Activated B cell treated with CpG ODN at 0.5 μM for 24 hours (primary cell): ENCODE results near the gene GPR107. TPM values are rescaled to one million over a fixed set of nuclear protein-coding genes. Genes with fewer than 3 reads are reported as not detected.

ENCODE experiments used
- ATAC-seq: fragments of 200-7000 bp; cut with Tn5 transposase; one replicate; pipeline ENCODE4 v1.10.0; 2021; ENCODE audit warnings: low read depth, mild to moderate bottlenecking, moderate library complexity
- CTCF ChIA-PET: fragments of 350-600 bp; sonication (Branson Sonifier 250); formaldehyde crosslinking; loops from one replicate; lab custom pipeline; 2021; ENCODE audit warnings: antibody characterized with exemption; lab: Charles Lee
- POLR2A ChIA-PET: fragments of 350-600 bp; sonication (Branson Sonifier 250); formaldehyde crosslinking; loops from one replicate; lab custom pipeline; 2021; ENCODE audit warnings: antibody characterized with exemption; lab: Charles Lee
- DNase-seq: peaks from one replicate; pipeline ENCODE4 v3.0.0; 2022
- H3K27ac Mint-ChIP-seq: one replicate; pipeline ENCODE4 v1.8.0; 2020; ENCODE audit warnings: mixed read lengths
- H3K27me3 Mint-ChIP-seq: one replicate; pipeline ENCODE4 v1.8.0; 2021; ENCODE audit warnings: mixed read lengths
- H3K36me3 Mint-ChIP-seq: one replicate; pipeline ENCODE4 v1.8.0; 2021; ENCODE audit warnings: low read depth, mixed read lengths
- H3K4me1 Mint-ChIP-seq: one replicate; pipeline ENCODE4 v1.8.0; 2021; ENCODE audit warnings: mixed read lengths
- H3K4me3 Mint-ChIP-seq: one replicate; pipeline ENCODE4 v1.8.0; 2020; ENCODE audit warnings: mild to moderate bottlenecking, mixed read lengths
- H3K9me3 Mint-ChIP-seq: one replicate; pipeline ENCODE4 v1.8.0; 2020; ENCODE audit warnings: mixed read lengths
- intact Hi-C: fragments of 100-400 bp; cut with micrococcal nuclease; formaldehyde crosslinking; loops from one replicate; pipeline ENCODE4 v1.15.1; 2024
- total RNA-seq: library from RNA; stranded (reverse); gene quantifications from 2 replicates; pipeline ENCODE4 v1.2.3, GENCODE V29; 2022
- TF ChIP-seq, protein P1 (sequence below): fragments of 200-600 bp; IDR thresholded peaks from one replicate; pipeline ENCODE4 v1.8.0; 2022; ENCODE audit warnings: antibody characterized with exemption, mild to moderate bottlenecking

The GPR107 gene
- total RNA-seq, 1 donor from 2014 or later = 19.6 TPM

DNA sequence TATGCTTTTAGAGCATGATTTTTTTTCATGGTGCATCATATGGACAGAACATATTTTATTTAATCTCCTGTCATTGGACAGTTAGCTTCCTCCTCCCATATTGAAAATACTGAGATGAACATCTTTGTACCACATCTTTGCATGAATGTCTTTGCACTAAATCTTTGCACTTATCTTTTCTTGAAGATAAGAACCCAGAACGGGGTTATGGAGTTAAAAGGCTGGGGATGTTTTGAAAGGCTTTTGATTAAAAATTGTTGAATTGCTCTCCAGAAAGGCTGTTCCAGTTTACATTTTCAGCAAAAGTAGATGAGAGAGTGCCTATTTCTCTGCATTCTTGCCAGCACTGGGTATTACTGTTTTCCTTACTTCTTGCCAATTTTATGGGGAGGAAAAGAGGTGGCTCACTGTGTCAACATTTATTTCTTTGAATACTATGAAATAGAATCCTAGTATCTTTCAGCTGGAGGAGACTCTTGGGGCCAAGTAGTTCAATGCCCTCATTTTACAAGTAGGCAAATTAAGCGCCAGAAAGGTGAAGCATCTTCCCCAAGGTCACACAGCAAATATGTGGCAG lies 125.7 kb downstream of the GPR107 start:
- no peaks in the 10 kb centered on the region for H3K36me3 Mint-ChIP-seq
- H3K27me3 Mint-ChIP-seq = peaks cover 4% of the 10 kb centered on the region
- no peak for ATAC-seq
- no peaks in the 10 kb centered on the region for H3K9me3 Mint-ChIP-seq
- DNase-seq = no peak
- H3K4me1 Mint-ChIP-seq = no peaks in the 10 kb centered on the region
- ChIA-PET CTCF (no interaction called here), POLR2A (no interaction called here)
- H3K4me3 Mint-ChIP-seq = no peak overlapping the region
- TF ChIP-seq, protein P1, sequence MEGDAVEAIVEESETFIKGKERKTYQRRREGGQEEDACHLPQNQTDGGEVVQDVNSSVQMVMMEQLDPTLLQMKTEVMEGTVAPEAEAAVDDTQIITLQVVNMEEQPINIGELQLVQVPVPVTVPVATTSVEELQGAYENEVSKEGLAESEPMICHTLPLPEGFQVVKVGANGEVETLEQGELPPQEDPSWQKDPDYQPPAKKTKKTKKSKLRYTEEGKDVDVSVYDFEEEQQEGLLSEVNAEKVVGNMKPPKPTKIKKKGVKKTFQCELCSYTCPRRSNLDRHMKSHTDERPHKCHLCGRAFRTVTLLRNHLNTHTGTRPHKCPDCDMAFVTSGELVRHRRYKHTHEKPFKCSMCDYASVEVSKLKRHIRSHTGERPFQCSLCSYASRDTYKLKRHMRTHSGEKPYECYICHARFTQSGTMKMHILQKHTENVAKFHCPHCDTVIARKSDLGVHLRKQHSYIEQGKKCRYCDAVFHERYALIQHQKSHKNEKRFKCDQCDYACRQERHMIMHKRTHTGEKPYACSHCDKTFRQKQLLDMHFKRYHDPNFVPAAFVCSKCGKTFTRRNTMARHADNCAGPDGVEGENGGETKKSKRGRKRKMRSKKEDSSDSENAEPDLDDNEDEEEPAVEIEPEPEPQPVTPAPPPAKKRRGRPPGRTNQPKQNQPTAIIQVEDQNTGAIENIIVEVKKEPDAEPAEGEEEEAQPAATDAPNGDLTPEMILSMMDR = no peak
- intact Hi-C loops = no loop called here
- no peak overlapping the region for H3K27ac Mint-ChIP-seq

- TF ChIP-seq, protein P1 = no peak
- POLR2A ChIA-PET = no interaction called here
- no peaks in the 10 kb centered on the region for H3K36me3 Mint-ChIP-seq
- ATAC-seq = no peak
- H3K9me3 Mint-ChIP-seq = no peaks in the 10 kb centered on the region
- no peaks in the 10 kb centered on the region for H3K4me1 Mint-ChIP-seq
- CTCF ChIA-PET = no interaction called here
- intact Hi-C loops = no loop called here
- no peak overlapping the region for H3K27ac Mint-ChIP-seq
- no peak for DNase-seq
- no peak overlapping the region for H3K4me3 Mint-ChIP-seq
- H3K27me3 Mint-ChIP-seq = no peaks in the 10 kb centered on the region
Observed at GRCh38 chr9:130180516-130180915, 126.8 kb downstream of the GPR107 start.

DNA sequence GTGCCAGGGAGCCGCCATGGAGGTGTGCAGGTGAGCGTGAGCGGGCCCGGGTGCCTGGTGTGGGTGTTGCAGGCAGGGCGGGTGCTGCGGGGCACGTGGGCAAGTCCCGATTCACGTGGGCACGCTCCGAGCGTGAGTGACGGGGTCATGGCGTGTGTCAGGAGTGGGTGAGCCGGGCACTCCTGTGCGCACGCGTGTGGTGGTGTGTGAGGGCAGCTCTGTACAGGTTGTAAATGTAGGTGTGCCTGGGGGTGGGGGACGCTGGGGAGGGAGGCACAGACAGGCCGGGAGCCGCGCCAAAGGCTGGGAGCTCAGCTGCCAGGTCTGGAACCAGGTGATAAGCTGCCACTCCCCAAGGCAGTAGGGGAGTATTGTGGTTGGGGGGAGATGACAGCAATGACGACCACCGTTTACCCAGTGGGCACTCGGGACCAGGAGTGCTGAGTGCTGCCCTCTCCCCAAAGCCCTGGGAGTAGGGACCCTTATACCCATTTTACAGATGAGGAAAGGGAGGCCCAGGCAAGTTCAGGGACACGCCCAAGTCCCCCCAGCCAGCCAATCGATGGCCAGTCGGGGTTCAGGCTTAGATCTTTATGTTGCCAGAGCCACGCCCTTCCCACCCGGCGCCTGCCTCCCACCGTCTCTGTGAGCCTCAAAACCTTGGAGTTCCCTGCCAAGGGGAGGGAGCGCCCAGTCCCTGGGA lies 128.1 kb downstream of the GPR107 start:
- POLR2A ChIA-PET = no interaction called here

DNA sequence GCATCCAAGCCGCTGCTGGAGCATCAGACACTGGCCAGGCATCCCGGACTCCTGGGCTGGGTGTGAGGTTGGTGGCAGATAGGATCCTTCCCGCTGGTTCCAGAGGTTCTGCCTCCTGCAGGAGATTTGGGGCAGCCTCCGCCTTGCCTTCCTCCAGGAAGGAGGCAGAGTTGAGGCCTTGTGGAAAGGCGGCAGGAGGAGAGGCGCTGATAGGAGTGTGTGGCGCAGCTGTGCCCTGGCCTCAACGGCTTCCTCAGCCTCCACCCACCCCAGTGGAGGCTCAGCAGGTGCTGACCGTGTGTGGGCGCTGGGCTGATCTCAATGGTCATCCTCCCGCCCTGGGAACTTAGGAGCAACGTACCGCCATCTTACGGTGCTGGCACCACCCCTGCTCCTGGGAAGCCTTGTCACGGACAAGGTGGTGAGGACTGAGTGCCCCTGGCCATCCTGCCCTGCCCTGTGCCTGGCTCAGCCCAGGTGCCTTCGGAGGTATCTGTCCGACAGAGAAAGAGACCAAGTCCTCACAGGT lies 128.7 kb downstream of the GPR107 start:
- intact Hi-C loops = no loop called here
- no peak overlapping the region for H3K4me3 Mint-ChIP-seq
- H3K27ac Mint-ChIP-seq = no peak overlapping the region
- H3K36me3 Mint-ChIP-seq = no peaks in the 10 kb centered on the region
- H3K4me1 Mint-ChIP-seq = no peaks in the 10 kb centered on the region
- CTCF ChIA-PET = no interaction called here
- POLR2A ChIA-PET = no interaction called here
- no peaks in the 10 kb centered on the region for H3K9me3 Mint-ChIP-seq
- ATAC-seq (no peak), DNase-seq (no peak)
- TF ChIP-seq, protein P1 = no peak
- peaks cover 5% of the 10 kb centered on the region for H3K27me3 Mint-ChIP-seq

More for the DNA sequence above, 128.1 kb downstream of the GPR107 start:
- no peak for DNase-seq
- intact Hi-C loops = no loop called here
- Mint-ChIP-seq H3K27ac (no peak overlapping the region), H3K4me3 (no peak overlapping the region), H3K36me3 (no peaks in the 10 kb centered on the region), H3K27me3 (peaks cover 5% of the 10 kb centered on the region), H3K9me3 (no peaks in the 10 kb centered on the region), H3K4me1 (no peaks in the 10 kb centered on the region)
- CTCF ChIA-PET = no interaction called here
- no peak for ATAC-seq
- TF ChIP-seq, protein P1 = no peak

GRCh38 chr9:130183133-130183762 lies 129.5 kb downstream of the GPR107 start:
- POLR2A ChIA-PET = interaction anchor here (0.7 kb wide), 1 partner anchor 43 kb away, joined by 4 read pairs; no protein-coding TSS in a partner anchor
- H3K4me3 Mint-ChIP-seq = no peak overlapping the region
- H3K4me1 Mint-ChIP-seq = no peaks in the 10 kb centered on the region
- CTCF ChIA-PET = no interaction called here
- DNase-seq (no peak), ATAC-seq (no peak)
- TF ChIP-seq, protein P1 = no peak
- no peak overlapping the region for H3K27ac Mint-ChIP-seq
- no peaks in the 10 kb centered on the region for H3K36me3 Mint-ChIP-seq
- H3K9me3 Mint-ChIP-seq = no peaks in the 10 kb centered on the region
- peaks cover 10% of the 10 kb centered on the region for H3K27me3 Mint-ChIP-seq
- intact Hi-C loops = no loop called here
